NCI-H2107 treated with DMSO at 0.1 percent for 48 hours (cell line): ENCODE results near the gene CABLES2.

Experiments used
- DNase-seq: peaks from one replicate; lab custom pipeline; 2025; ENCODE audit not compliant: unreplicated experiment; lab: John Stamatoyannopoulos, UW

CABLES2 gene

GRCh38 chr20:62405108-62405980 is 1.7 kb downstream of the CABLES2 start:
- no peak for DNase-seq

- no peak for DNase-seq
These were observed 2.4 kb downstream of the CABLES2 start for GRCh38 chr20:62404761-62405107.

GRCh38 chr20:62404112-62404665 is 2.9 kb downstream of the CABLES2 start:
- DNase-seq, result no peak

GRCh38 chr20:62403331-62403730 is 3.8 kb downstream of the CABLES2 start:
- no peak for DNase-seq

- no peak for DNase-seq
These were observed 4.5 kb downstream of the CABLES2 start for GRCh38 chr20:62402456-62403150.

- DNase-seq, result no peak
These were observed 5.7 kb downstream of the CABLES2 start for GRCh38 chr20:62401331-62401779.

- DNase-seq, result no peak
These were observed 6.5 kb downstream of the CABLES2 start for GRCh38 chr20:62400541-62400940.

- DNase-seq, result no peak
These were observed 7.1 kb downstream of the CABLES2 start for GRCh38 chr20:62400021-62400420.

- no peak for DNase-seq
These were observed 8.8 kb downstream of the CABLES2 start for GRCh38 chr20:62398120-62398821.

- DNase-seq, result no peak
These were observed 10.5 kb downstream of the CABLES2 start for GRCh38 chr20:62396367-62397239.

GRCh38 chr20:62395311-62396242 is 11.5 kb downstream of the CABLES2 start:
- DNase-seq, result no peak

GRCh38 chr20:62394248-62395245 is 12.5 kb downstream of the CABLES2 start:
- no peak for DNase-seq

GRCh38 chr20:62393830-62394229 is 13.3 kb downstream of the CABLES2 start:
- no peak for DNase-seq

GRCh38 chr20:62393335-62393665 is 13.8 kb downstream of the CABLES2 start:
- DNase-seq, result no peak

- DNase-seq, result no peak
These were observed 14.3 kb downstream of the CABLES2 start for GRCh38 chr20:62392621-62393334.

- no peak for DNase-seq
These were observed 15.0 kb downstream of the CABLES2 start for GRCh38 chr20:62392077-62392418.

- no peak for DNase-seq
These were observed 15.7 kb downstream of the CABLES2 start for GRCh38 chr20:62391165-62392076.
